Retinal pigment epithelial cell (primary cell): ENCODE data around the gene SERP2.

Source experiments
- DNase-seq: peaks from one replicate; pipeline ENCODE4 v3.0.0-alpha.2; 2010; ENCODE audit warnings: low read depth
- H3K4me3 ChIP-seq: 2 replicates; pipeline ENCODE4 v1.5.1; 2011; ENCODE audit warnings: mild to moderate bottlenecking, low read length, control low read depth, moderate library complexity
- CTCF ChIP-seq: conservative IDR thresholded peaks from 2 replicates; pipeline ENCODE4 v1.5.1; 2011; ENCODE audit warnings: low read depth, low read length, control low read depth, inconsistent platforms

SERP2 gene

DNA sequence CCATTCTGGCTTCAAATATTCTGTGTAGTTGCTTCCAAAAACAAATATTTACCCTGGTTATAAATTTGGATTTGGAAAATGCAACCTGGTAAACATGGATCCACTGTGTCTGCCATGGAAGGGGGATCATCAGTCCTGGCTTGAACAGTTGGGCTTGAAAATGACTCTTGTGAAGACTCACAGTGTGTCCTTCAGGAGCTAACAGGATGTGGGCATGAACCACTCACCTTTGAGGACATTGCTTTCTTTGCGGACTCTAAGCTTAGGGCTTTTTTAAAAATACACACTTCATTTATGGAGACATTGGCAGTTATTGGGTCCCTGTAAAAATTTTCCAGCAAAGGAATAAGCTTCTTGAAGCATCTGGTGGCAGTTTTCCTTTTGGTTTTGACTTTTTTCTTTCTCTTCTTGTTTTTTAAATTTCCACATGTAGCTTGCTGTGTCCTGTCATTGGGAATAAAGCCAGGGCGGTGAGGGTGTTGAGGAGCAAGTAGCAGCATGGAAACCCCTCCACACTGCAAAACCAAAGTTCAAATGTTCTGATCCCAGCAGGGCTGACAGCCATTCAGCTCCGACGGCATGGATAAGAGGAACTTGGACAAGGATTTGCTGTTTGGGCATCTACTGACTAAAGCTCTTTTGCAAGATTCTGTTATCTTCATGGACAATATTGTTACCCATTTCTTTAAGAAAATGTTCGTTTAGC is 39.5 kb upstream of the SERP2 start:
- H3K4me3 ChIP-seq = no peak overlapping the region
- no peak for DNase-seq
- no peak for TF ChIP-seq CTCF

- TF ChIP-seq CTCF = no peak
- DNase-seq = no peak
- H3K4me3 ChIP-seq = no peak overlapping the region
These were observed 38.9 kb upstream of the SERP2 start for GRCh38 chr13:44334751-44335150.

DNA sequence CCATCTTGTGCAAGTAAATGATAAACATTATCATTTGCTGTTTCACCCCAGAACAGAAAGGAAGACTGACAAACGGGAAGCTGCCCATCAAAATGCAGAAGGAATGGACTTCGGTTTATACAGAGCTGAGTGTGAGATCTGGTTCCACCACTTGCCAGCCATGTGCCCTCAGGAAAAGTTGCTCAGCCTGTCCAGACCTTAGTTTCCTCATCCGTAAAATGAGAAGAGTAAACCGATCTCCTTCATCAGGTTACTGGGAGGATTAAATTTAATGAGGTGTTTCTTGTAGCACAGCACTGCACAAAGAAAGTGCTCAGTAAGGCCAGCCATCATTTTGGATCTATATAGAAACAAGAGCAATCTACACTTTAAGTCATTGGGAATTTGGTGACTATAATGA is 36.7 kb upstream of the SERP2 start:
- no peak for TF ChIP-seq CTCF
- H3K4me3 ChIP-seq = no peak overlapping the region
- no peak for DNase-seq

DNA sequence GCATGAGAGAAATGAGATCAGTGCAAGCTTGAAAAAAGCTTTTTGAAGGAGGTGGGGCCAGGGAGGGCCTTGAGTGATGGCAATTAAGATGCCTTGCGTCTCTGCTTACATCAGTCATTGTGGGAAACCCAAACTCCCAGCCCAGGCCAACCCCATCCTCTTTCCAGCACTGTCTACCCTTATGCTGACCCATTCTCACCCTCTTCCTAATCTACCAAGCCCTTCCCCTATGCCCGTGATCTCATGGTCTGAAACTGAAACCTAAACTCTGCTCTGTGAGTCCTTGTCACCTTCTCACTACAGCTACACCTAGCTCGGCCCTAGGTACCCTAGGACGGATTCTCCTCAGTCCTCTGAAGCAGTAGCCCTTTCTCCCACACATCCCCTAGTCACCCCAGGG is 36.0 kb upstream of the SERP2 start:
- no peak for TF ChIP-seq CTCF
- DNase-seq = no peak
- no peak overlapping the region for H3K4me3 ChIP-seq

DNA sequence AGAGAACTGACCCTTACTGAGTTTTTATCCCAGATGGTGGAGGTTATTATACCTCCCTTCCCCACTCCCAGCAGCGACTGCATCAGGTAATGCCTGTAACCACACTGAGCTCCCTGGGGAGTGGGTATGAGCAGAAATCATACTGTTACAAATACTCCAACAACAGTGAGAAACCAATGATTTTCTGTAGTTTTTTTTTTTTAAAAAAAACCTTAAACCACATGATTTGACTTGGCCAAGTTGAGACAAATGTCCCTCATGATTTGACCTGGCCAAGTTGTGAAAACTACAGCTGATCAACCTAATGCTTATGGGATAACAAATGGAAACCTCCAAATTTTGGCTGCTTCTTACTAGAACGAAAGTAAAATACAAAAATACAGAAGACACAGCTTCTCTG is 33.1 kb upstream of the SERP2 start:
- no peak for TF ChIP-seq CTCF
- no peak overlapping the region for H3K4me3 ChIP-seq
- DNase-seq = no peak

DNA sequence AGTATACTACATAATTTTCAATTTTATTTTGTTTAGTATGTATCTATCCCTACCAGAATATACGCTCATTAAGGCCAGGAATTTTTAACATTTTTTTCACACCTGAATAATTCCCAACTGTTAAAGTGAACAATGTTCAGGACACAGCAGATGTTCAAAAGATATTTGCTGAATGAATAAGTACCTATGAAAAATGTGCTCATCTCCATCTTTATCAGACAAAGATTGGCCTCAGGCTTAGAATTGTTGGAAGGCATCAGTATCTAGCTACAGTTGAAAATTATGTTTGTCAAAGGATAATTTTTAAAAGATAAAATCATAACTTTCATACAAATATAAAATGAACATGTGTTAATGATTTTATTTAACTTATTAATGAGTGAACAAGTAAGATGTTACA is 30.9 kb upstream of the SERP2 start:
- no peak overlapping the region for H3K4me3 ChIP-seq
- TF ChIP-seq CTCF = no peak
- no peak for DNase-seq

GRCh38 chr13:44346534-44346933 is 27.1 kb upstream of the SERP2 start:
- no peak for TF ChIP-seq CTCF
- DNase-seq = no peak
- no peak overlapping the region for H3K4me3 ChIP-seq
